COLO668 (cell line): ENCODE data around the gene PMEL.
A peak's percentile ranks its signal among the peaks of the same experiment; 100 is the strongest.
"Not testable (repeated sequence)": the region's sequence is repeated elsewhere in the genome, so short reads cannot be mapped to it uniquely, and the experiment has no call there.

Source experiments
- DNase-seq: peaks from one replicate; lab custom pipeline; 2025; ENCODE audit not compliant: unreplicated experiment; lab: John Stamatoyannopoulos, UW

Gene PMEL

DNA sequence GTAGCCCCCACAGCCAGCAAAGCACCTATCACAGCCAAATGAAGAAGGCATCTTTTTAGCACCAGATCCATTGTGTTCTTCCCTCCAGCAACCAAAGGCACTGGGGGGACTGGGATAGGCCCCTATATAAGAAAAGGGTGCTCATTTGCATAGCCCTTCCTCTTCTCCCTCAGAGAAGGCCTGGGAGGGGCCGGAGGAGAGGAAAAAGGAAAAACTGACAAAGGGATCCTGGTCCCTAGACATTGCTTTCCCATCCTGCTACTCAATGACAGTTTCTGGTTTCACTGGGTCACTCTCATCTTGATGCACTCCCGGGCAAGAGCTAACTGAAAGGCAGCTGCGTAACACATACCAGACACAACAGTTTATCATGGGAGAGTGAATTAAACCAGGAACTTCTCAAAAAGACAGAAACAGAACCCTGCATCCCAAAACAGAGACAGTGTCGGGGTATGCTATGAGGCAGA is at the start of gene PMEL:
TSS of gene PMEL (minus strand) at position 102 of the 467 bp plus-strand sequence. CDS start at position 71, 31 bp downstream.
- DNase-seq: peak; percentile 5

GRCh38 chr12:56014205-56014604 is 48.4 kb upstream of the PMEL start:
- no peak for DNase-seq

- no peak for DNase-seq
Measured at GRCh38 chr12:56013482-56013881, 47.6 kb upstream of the PMEL start.

DNA sequence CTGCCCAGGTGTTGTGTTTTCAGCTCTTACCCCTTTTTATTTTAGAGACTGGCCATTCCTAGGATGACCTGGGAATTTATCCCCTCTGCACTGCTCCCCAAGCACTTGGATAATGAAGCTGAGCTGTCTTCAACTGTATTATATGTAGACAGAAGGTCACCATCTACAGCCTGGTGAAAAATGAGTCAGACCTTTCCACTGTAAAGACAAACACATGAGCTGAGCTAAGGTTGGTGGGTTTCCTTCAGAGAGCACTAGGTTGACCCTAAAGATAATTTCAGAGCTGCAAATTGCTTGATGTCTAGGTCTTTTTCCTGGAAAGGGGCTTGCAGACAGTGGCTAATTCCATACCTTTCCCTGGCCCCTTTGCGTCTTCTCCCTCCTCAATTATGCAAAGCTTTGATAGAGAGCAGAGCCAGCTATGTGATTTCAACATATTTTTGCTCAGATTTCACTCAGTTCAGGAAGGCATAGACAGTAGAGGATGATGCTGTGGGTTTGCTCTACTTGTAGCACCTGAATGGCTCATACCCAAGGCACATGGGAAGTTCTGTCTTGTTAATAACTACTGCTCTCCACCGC is 45.8 kb upstream of the PMEL start:
- no peak for DNase-seq

DNA sequence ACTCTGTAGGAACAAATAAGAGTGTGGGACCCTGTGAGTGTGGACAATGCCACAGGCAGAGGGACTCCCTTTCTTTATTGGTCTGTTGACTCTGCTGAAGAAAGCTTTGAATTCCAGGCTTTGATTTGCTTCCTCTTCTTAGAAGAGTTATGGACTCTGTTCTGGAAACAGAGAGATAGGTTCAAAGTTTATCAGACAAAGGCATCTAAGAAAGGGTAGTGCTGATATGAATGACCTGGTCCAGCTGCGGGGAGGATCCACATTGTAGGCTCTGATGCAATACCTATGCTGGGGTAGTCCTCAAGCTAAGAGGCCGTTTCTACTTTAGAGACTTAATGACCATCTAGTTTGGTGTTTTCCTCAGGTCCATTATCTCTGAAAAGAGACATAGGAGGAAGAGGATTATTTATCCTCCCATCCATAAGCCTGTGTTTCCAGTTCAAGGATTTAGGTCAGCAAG is 44.3 kb upstream of the PMEL start:
- DNase-seq: no peak

- peak; percentile 63 for DNase-seq
Measured at GRCh38 chr12:56007564-56008559, 42.0 kb upstream of the PMEL start.

DNA sequence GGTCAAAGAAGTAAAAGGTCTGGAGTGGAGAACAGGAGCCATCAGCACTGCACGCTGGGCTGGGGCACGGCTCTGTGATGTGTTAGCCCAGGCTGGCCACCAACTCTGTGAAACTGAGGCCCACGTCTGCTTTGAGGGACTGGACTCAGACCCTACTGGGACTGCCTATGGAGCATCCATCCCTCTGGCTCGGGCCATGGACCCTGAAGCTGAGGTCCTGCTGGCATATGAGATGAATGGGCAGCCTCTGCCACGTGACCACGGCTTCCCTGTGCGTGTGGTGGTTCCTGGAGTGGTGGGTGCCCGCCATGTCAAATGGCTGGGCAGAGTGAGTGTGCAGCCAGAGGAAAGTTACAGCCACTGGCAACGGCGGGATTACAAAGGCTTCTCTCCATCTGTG is 38.4 kb upstream of the PMEL start:
- no peak for DNase-seq

DNA sequence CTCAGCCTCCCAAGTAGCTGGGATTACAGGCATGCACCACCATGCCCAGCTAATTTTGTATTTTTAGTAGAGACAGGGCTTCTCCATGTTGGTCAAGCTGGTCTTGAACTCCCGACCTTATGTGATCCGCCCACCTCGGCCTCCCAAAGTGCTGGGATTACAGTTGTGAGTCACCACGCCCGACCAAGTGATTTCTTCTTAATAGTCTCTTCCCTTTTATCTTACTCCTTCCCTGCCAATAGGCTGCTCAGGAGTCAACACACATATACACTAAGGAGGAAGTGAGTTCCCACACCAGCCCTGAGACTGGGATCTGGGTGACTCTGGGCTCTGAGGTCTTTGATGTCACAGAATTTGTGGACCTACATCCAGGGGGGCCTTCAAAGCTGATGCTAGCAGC is 37.5 kb upstream of the PMEL start:
- not testable (repeated sequence) for DNase-seq

DNA sequence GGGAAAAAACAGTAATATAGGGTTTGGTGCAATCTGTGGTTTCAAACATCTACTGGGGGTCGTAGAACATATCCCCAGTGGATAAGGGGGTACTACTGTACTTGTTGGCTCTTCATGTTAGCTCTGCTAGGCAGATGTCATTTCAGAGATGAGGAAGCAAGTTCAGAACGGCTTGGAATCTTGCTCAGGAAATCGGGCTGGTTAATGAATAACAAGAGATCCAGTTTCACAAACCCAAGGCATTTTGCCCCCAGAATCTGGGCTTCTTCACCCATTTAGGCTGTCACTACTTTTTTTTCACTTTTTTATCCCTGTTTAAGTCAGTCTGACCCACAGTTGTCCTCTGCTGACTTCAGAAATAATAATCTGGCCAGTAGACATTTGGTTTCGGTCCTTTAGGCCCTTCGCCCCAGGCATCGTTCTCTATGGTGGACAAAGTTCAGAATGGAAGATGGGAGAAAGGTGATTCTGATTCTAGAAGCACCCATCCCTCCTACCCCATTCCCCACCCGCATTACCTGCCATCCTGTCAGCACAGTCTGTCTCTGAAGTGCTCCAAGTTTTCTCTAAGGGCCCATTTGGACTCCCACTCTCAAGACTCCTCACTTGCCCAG is 35.8 kb upstream of the PMEL start:
- DNase-seq: no peak

GRCh38 chr12:55999999-56000540 is 34.2 kb upstream of the PMEL start:
- DNase-seq: not testable (repeated sequence)

DNA sequence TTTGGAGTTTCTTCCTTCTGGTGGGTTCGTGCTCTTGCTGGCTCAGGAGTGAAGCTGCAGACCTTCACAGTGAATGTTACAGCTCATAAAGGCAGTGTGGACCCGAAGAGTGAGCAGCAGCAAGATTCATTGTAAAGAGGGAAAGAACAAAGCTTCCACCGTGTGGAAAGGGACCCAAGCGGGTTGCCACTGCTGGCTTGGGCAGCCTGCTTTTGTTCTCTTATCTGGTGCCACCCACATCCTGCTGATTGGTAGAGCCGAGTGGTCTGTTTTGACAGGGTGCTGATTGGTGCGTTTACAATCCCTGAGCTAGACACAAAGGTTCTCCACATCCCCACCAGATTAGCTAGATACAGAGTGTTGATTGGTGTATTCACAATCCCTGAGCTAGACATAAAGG is 33.7 kb upstream of the PMEL start:
- DNase-seq: not testable (repeated sequence)

- no peak for DNase-seq
Measured at GRCh38 chr12:55997535-55997859, 31.7 kb upstream of the PMEL start.

DNA sequence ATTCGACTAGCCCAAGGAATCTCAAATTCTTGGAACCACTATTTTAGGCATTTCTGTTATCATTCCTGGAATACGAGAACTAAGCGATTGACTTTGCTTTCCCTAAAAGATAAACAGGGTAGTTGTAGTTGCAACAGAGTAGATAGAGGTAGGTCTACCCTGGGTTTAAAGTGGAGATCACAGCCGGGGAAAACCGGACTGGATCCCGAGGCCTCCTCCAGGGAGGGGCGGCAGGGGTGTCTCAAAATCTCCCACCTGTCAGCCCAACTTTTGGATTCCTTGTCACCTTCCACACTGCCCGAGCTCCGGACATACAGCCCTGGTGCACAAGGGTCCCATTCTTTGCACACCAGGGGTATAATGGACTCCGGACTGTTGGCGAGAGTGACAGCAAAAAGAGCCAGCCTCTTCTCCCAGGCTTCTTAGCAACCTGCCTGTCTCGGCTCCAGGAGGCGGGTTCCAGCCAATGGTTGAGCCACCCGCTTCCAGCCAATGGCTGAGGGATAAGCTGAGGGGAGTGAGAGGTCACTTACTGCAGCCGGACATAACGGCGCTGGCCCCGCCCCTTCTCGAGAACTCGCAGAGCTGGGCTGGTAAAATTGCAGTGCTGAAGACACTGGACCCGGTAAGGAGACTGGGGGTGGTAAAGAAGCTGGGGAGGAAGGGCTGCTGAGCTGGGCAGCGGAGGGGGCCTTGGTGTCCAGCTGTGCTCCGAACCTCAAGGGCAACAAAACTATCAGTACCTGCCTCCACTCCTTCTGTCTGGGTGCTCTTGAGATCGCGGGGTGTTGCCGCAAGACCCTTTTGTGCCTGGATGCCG is 31.1 kb upstream of the PMEL start, which contains the start of gene SUOX:
TSS of gene SUOX (plus strand) at position 562 of the 820 bp plus-strand sequence. CDS start 4,946 bp downstream, outside the sequence.
- DNase-seq: peak; percentile 85

GRCh38 chr12:55996201-55996714 is 30.4 kb upstream of the PMEL start:
- peak; percentile 20 for DNase-seq

DNA sequence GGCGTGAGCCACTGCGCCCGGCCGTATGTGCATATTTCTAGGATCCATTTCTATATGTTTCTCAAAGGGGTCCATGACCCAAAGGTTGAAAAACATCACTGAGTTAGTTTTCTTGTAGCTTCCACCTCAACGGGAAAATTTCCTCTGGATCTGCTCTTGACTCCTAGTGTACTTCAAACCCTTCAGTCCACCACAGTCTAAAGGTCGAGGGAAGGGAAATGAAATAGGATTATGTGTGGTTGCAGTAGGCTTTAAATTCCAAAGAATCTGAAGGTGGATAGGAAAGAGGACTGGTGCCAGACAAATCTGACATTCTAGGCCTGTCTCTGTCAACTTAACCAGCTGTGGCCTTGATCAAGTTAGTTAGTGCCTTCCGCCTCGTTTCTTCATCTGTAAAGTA is 29.5 kb upstream of the PMEL start:
- DNase-seq: no peak

GRCh38 chr12:55993230-55993853 is 27.5 kb upstream of the PMEL start:
- no peak for DNase-seq

DNA sequence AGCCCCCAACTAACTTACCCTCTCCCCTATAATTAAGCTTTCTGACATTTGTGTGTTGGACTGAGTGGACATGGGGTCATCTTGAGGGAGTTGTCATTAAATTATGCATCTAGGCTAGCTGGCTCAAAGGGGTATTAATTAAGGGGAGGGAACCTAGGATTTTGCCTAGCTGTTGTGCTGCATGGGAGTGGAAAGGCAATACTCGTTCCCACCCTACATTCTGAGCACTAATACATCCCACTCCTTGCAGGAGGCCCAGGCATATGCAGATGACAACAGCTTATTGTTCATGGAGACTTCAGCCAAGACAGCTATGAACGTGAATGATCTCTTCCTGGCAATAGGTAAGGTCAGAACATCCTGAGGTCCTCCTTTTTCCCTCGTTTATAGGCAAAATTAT is 25.3 kb upstream of the PMEL start:
- DNase-seq: no peak

- not testable (repeated sequence) for DNase-seq
Measured at GRCh38 chr12:55985976-55986375, 20.1 kb upstream of the PMEL start.

DNA sequence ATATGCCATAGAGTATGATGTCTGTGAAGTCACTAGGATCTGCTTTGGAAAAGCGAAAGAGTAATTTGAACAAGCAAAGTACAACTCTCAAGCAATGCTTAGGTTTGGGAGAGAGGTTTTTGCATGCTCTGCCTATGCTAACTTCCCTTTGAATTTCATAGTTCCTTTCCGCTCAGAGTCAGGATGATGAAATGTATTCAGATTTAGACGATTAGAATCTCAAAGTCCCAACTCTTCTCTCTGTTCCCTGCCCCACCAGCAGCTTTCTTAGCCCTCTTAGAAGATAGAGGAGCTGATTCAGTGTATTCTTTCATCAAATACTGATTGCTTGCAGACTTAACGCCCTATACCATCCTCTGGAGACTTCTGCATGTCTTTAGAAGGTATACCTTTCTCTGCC is 19.5 kb upstream of the PMEL start:
- DNase-seq: no peak

DNA sequence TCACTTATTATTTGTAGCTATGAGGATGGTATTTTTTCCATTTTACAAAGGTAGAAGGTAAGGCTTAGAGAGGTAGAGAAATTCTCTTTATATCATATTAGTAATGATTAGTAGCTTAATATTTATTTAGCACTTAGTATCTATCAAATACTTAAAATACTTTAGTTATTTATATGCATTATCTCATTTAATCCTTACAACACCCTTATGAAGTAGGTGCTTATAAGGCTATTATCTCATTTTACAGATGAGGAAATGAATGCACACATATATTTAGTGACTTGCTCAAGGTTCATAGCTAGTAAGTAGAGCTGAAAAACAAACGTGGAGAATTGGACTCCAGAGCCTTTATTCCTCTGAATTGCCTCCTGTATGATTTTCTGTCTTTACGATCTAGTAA is 19.0 kb upstream of the PMEL start:
- no peak for DNase-seq
